ENCODE results near the gene SDR42E1. TPM values are rescaled to one million over a fixed set of nuclear protein-coding genes. Genes with fewer than 3 reads are reported as not detected.

SDR42E1 gene
- total and polyA plus RNA-seq, 2 donors (not counting 3 experiments of a cell fraction or from before 2014, with no cell fraction given): 0.08 TPM; not detected in 1

GRCh38 chr16:82049484-82049883 lies 38.2 kb upstream of the SDR42E1 start:
- dilution Hi-C loops (cut with MboI; ENCODE audit: extremely low pct_ligation_motif_present, low sequenced_read_pairs) (no loop called here), intact Hi-C loops (cut with micrococcal nuclease) (no loop called here)
- no peaks in the 10 kb centered on the region for H3K36me3 ChIP-seq (ENCODE audit: control insufficient read depth in 2 of 2, extremely low read depth in 1 of 2, insufficient read depth in 2 of 2, low read length in 2 of 2)
- no peaks in the 10 kb centered on the region for H4K20me1 ChIP-seq (replicated peaks; ENCODE audit: control insufficient read depth, extremely low read depth, insufficient read depth, low read length)
- H3K27me3 ChIP-seq (ENCODE audit: control insufficient read depth in 2 of 2, insufficient read depth in 2 of 2, low read length in 2 of 2): peaks cover 10 to 22% of the 10 kb centered on the region in 2 experiments
- H3K9ac ChIP-seq (replicated peaks; ENCODE audit: extremely low read depth, insufficient read depth, low read length): no peak overlapping the region
- H3K4me1 ChIP-seq (ENCODE audit: control insufficient read depth, extremely low read depth, insufficient read depth, low read length): no peaks in the 10 kb centered on the region
- TF ChIP-seq, protein P1, sequence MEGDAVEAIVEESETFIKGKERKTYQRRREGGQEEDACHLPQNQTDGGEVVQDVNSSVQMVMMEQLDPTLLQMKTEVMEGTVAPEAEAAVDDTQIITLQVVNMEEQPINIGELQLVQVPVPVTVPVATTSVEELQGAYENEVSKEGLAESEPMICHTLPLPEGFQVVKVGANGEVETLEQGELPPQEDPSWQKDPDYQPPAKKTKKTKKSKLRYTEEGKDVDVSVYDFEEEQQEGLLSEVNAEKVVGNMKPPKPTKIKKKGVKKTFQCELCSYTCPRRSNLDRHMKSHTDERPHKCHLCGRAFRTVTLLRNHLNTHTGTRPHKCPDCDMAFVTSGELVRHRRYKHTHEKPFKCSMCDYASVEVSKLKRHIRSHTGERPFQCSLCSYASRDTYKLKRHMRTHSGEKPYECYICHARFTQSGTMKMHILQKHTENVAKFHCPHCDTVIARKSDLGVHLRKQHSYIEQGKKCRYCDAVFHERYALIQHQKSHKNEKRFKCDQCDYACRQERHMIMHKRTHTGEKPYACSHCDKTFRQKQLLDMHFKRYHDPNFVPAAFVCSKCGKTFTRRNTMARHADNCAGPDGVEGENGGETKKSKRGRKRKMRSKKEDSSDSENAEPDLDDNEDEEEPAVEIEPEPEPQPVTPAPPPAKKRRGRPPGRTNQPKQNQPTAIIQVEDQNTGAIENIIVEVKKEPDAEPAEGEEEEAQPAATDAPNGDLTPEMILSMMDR (IDR thresholded peaks at IDR 0.05; ENCODE audit: extremely low read depth in 1 of 2, insufficient read depth in 1 of 2, low read depth in 1 of 2, low read length in 2 of 2): no peak
- TF ChIP-seq JUN (IDR thresholded peaks at IDR 0.05; ENCODE audit: borderline replicate concordance, insufficient read depth, insufficient read length, low read depth): no peak
- TF ChIP-seq MYC (IDR thresholded peaks at IDR 0.05; ENCODE audit: low read depth, low read length): no peak
- TF ChIP-seq FOS (IDR thresholded peaks at IDR 0.05; ENCODE audit: borderline replicate concordance, insufficient read depth, low read length): no peak
- no peak for TF ChIP-seq POLR2A (IDR thresholded peaks at IDR 0.05; ENCODE audit: low read depth, low read length)
- TF ChIP-seq POLR2AphosphoS5 (IDR thresholded peaks at IDR 0.05; ENCODE audit: insufficient read depth, low read depth, low read length): no peak
- TF ChIP-seq GATA2 (IDR thresholded peaks at IDR 0.05; ENCODE audit: insufficient read depth, insufficient read length, low read depth, low read length): no peak
- no peak for TF ChIP-seq EZH2 (IDR thresholded peaks at IDR 0.05; ENCODE audit: borderline replicate concordance, low read depth, low read length, severe bottlenecking)
- no peak for TF ChIP-seq MAX (IDR thresholded peaks at IDR 0.05; ENCODE audit: insufficient read depth, insufficient read length)
- H2AFZ ChIP-seq (ENCODE audit: low read depth, low read length): no peak overlapping the region
- no peaks in the 10 kb centered on the region for H3K9me3 ChIP-seq (replicated peaks; ENCODE audit: control insufficient read depth, insufficient read depth, low read length)
- H3K4me2 ChIP-seq (ENCODE audit: insufficient read depth, low read length): no peak overlapping the region
- no peaks in the 10 kb centered on the region for H3K9me1 ChIP-seq (replicated peaks; ENCODE audit: control insufficient read depth, extremely low read depth, insufficient read depth, low read length)
- ChIA-PET CTCF (interaction anchor here (0.7 to 1.0 kb wide), 2 partner anchors 10 to 12 kb away, joined by 3 to 4 read pairs; no protein-coding TSS in a partner anchor), POLR2A (no interaction called here)
- H3K79me2 ChIP-seq (ENCODE audit: control insufficient read depth, insufficient read depth, low read length): no peaks in the 10 kb centered on the region
- BruUV-seq (replicated peaks): no TSS peak
- no peak overlapping the region for H3K27ac ChIP-seq (ENCODE audit: insufficient read depth, low read depth, low read length)
- DNase-seq (ENCODE audit: low read depth, low spot score): no peak
- no peak overlapping the region for H3K4me3 ChIP-seq (replicated peaks in 1 of 3; ENCODE audit: insufficient read depth in 1 of 3, low read depth in 1 of 3, low read length in 3 of 3)
- FAIRE-seq: no peak
